Duodenal mucosa (tissue), 2 donors: Measurements from ENCODE around the gene DOK3.
A peak's percentile ranks its signal among the peaks of the same experiment; 100 is the strongest.

ENCODE experiments used
- H3K27ac ChIP-seq: one replicate; pipeline ENCODE4 v1.7.0; 2013; ENCODE audit warnings: low read depth, low read length
- H3K27me3 ChIP-seq, 2 donors: one replicate each; pipeline ENCODE4 v1.7.0; 2013; ENCODE audit warnings: low read length in 2 of 2, control low read depth in 1 of 2; ENCODE audit not compliant: insufficient read depth in 2 of 2, control insufficient read depth in 1 of 2
- H3K36me3 ChIP-seq, 2 donors: one replicate each; pipeline ENCODE4 v1.7.0; 2013; ENCODE audit warnings: low read length in 2 of 2, control low read depth in 1 of 2; ENCODE audit not compliant: insufficient read depth in 2 of 2, control insufficient read depth in 1 of 2
- H3K4me1 ChIP-seq, 2 donors: one replicate each; pipeline ENCODE4 v1.7.0; 2013; ENCODE audit warnings: low read length in 2 of 2, control low read depth in 1 of 2; ENCODE audit not compliant: insufficient read depth in 2 of 2, control insufficient read depth in 1 of 2
- H3K4me3 ChIP-seq, 2 donors: one replicate each; pipeline ENCODE4 v1.7.0; 2013; ENCODE audit warnings: low read length in 2 of 2, low read depth in 1 of 2
- H3K9ac ChIP-seq, 2 donors: one replicate each; pipeline ENCODE4 v1.7.0; 2013; ENCODE audit warnings: low read length in 2 of 2, low read depth in 1 of 2
- H3K9me3 ChIP-seq, 2 donors: one replicate each; pipeline ENCODE4 v1.7.0; 2013; ENCODE audit warnings: low read length in 2 of 2, control low read depth in 1 of 2; ENCODE audit not compliant: control insufficient read depth in 1 of 2

Gene DOK3

DNA sequence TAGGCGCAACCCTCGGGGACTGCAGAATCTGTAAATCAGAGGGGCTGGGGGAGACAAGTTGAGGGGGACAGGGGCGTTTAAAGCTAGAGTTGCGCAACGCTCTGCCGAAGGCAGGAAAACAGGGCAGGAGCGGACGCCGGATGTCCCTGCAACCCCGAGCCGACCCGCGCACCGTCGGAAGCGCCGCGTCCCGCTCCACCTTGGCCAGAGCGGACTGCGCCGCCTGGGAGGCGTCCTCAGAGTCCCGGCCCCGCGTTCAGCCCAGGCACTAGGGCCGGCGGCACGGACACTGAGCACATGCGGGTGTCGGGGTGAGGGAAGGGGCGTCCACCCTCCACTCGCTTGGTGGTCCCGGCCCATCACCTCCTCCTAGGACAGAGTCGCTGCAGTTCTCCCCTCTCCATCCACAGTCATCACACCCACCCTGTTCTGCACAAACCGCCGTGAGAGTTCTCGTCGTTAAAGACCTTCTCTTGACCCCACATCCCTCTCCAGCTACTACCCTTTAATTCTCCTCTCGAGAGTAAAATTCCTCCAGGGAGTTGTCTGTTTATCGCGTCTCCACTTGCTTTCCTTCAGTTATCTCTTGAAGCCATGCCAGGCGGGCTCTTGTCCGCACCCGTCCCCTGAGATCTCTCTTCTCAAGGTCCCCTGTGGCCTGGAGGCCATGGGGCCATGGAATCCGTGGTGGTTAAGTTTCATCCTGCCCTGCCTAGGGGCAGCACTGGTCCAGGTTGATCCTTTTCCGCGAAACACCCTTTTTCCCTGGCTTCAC is 11.4 kb downstream of the DOK3 start:
- Histone ChIP-seq H3K9me3 (no peaks in the 10 kb centered on the region), H3K4me3 (peak overlapping the region; percentile 72 to 77), H3K9ac (peak overlapping the region; percentile 38 to 46), H3K27ac (no peak overlapping the region), H3K36me3 (no peaks in the 10 kb centered on the region), H3K27me3 (peaks cover 8 to 10% of the 10 kb centered on the region in 2 donors), H3K4me1 (peaks cover 12 to 50% of the 10 kb centered on the region in 2 donors)

DNA sequence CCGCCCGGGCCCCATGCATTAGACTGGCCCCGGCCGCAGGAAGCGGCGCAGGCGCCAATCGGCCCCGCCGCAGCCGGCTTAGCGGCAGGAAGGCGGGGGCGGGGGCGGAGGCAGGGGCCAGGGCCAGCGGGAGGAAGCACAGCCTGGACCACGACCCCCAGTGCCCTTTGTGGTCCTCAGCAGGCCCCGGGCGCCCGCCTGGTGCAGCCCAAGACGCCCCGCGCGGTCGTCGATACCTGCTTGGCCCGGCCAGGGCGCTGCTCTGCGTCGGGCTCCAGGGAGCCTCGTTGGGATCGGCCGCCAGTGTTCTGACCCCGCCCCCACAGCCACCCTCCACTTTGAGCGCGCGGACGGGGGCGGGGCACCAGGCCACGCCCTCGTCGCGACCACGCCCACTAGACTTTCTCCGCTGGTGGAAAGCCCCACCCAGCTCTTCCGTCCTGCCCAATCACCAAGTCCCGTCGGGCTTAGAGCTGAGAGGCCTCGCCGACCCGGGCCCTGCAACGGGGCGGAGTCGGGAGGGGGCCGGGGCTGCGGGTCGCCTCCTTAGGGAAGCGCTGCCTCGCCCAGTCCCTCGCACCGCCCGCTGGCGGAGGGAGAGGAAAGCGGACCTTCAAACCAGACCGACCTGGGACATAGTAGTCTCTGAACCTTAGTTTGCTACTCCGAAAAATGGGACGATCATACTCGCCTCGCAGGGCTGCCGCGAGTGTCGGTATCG is 12.2 kb downstream of the DOK3 start, which contains the start of gene PDLIM7:
TSS of gene PDLIM7 (minus strand) at position 313 of the 721 bp plus-strand sequence. CDS start 1,092 bp downstream, outside the sequence.
- no peaks in the 10 kb centered on the region for H3K9me3 ChIP-seq
- no peaks in the 10 kb centered on the region for H3K36me3 ChIP-seq
- H3K9ac ChIP-seq, result peak within 1 kb of the TSS; percentile 50 to 60
- peaks cover 12 to 47% of the 10 kb centered on the region in 2 donors for H3K4me1 ChIP-seq
- peak within 1 kb of the TSS; percentile 82 for H3K27ac ChIP-seq
- peaks cover 8 to 10% of the 10 kb centered on the region in 2 donors for H3K27me3 ChIP-seq
- H3K4me3 ChIP-seq, result peak within 1 kb of the TSS; percentile 72 to 77

- Histone ChIP-seq H3K9ac (peak overlapping the region; percentile 50 to 60), H3K4me1 (peaks cover 12 to 44% of the 10 kb centered on the region in 2 donors), H3K27me3 (peaks cover 8 to 10% of the 10 kb centered on the region in 2 donors), H3K36me3 (no peaks in the 10 kb centered on the region), H3K4me3 (peak overlapping the region; percentile 66 to 72), H3K9me3 (no peaks in the 10 kb centered on the region), H3K27ac (peak overlapping the region; percentile 82)
Measured at GRCh38 chr5:177496727-177497291, 12.8 kb downstream of the DOK3 start.

DNA sequence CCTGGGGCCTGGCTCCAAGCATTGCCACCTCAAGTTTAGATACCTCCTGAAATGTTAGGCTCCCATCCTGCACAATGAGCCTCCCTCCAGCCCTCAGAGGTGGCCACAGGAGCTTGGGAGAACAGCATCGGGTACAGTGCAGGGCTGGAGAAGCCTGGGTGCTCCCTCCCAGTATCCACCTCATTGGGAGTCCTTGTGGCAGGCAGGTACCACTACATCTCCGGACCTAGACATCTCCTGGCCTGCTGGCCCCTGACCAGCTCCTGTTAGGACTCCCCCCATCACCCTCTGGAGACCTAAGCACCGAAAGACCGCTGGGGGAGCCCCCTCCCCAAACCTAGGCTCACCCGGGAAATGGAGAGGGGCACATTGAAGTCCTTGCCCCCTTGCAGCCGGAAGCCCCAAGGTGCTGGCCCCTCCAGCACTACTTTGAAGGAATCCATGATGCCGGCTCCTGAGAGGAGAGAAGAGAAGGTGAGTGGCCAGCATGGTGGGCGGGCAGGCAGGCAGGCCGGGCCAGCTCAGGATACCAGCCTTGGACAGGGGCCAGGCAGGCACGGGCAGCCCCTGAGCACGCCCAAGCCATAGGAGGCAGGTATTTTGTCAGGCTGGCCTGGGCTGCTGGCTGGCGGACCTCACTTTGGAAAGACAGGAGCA is 13.4 kb downstream of the DOK3 start:
- Histone ChIP-seq H3K27me3 (peaks cover 8 to 10% of the 10 kb centered on the region in 2 donors), H3K9ac (peak overlapping the region; percentile 50 to 54), H3K4me3 (peak overlapping the region; percentile 51 to 52), H3K27ac (peak overlapping the region; percentile 82), H3K4me1 (peaks cover 12 to 43% of the 10 kb centered on the region in 2 donors), H3K9me3 (no peaks in the 10 kb centered on the region), H3K36me3 (no peaks in the 10 kb centered on the region)

GRCh38 chr5:177495243-177496060 is 14.2 kb downstream of the DOK3 start:
- H3K4me3 ChIP-seq, result peak overlapping the region in 1 of 2 donors; percentile 21
- H3K27me3 ChIP-seq, result peaks cover 8 to 10% of the 10 kb centered on the region in 2 donors
- peaks cover 12 to 36% of the 10 kb centered on the region in 2 donors for H3K4me1 ChIP-seq
- H3K36me3 ChIP-seq, result no peaks in the 10 kb centered on the region
- H3K9ac ChIP-seq, result peak overlapping the region in 1 of 2 donors; percentile 50
- no peaks in the 10 kb centered on the region for H3K9me3 ChIP-seq
- H3K27ac ChIP-seq, result peak overlapping the region; percentile 82

GRCh38 chr5:177494346-177495195 is 15.1 kb downstream of the DOK3 start:
- H3K9me3 ChIP-seq, result no peaks in the 10 kb centered on the region
- peak overlapping the region; percentile 56 for H3K27ac ChIP-seq
- H3K27me3 ChIP-seq, result peaks cover 8 to 10% of the 10 kb centered on the region in 2 donors
- H3K36me3 ChIP-seq, result no peaks in the 10 kb centered on the region
- H3K4me3 ChIP-seq, result no peak overlapping the region
- H3K4me1 ChIP-seq, result peaks cover 12 to 36% of the 10 kb centered on the region in 2 donors
- H3K9ac ChIP-seq, result peak overlapping the region in 1 of 2 donors; percentile 27

DNA sequence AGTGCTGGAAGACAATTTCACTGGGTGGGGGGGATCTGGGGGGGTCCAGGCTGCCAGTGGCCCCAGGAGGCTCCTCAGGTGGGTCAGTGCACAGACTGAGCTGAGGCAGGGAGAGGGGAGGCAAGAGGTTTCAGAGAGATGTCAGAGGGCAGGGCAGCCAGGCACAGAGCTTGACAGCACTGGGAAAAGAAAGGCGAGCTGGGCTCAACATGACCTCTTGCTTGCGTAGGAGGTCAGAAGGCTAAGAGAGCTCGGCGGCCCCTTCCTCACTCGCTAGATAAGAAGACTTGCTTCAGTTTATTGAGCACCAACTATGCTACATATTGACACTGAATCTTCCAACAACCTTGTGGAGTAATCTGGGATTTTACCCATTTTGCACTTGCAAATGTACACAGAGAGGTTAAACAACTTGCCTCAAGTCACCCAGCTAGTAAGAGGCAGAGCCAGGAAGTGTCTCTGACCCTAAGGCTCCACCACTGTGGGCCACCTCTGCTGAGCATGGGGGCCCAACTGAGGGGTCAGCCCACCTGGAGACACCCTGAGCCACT is 15.8 kb downstream of the DOK3 start:
- Histone ChIP-seq H3K4me1 (peaks cover 12 to 40% of the 10 kb centered on the region in 2 donors), H3K4me3 (no peak overlapping the region), H3K27ac (no peak overlapping the region), H3K36me3 (peaks cover 0 to 4% of the 10 kb centered on the region in 2 donors), H3K9ac (peak overlapping the region in 1 of 2 donors; percentile 27), H3K9me3 (no peaks in the 10 kb centered on the region), H3K27me3 (peaks cover 8 to 10% of the 10 kb centered on the region in 2 donors)

DNA sequence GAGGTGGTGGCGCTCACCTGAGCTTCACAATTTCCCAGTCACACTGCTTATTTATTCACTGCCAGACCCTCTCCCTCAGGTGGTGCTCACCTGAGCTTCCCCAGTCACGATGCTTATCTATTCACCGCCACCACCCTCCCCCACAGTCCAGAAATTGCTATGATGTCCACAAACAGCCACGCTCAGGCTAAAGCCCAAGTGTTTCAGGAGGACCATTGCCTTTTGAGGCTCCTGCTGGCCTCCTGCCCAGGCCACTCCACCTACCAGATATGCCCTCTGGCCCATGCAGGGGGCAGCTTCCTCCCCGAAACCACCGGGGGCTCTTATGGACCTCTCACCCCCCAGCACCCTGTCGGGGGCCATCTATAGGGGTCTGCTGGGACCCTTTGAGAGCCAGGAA is 16.8 kb downstream of the DOK3 start:
- H3K27me3 ChIP-seq, result peaks cover 0 to under 1% of the 10 kb centered on the region in 2 donors
- peaks cover 8 to 33% of the 10 kb centered on the region in 2 donors for H3K4me1 ChIP-seq
- H3K27ac ChIP-seq, result no peak overlapping the region
- H3K36me3 ChIP-seq, result peaks cover 1 to 10% of the 10 kb centered on the region in 2 donors
- no peak overlapping the region for H3K4me3 ChIP-seq
- no peaks in the 10 kb centered on the region for H3K9me3 ChIP-seq
- H3K9ac ChIP-seq, result no peak overlapping the region
